T follicular helper cell (primary cell): ENCODE results near the gene HTR3B.
"Not testable (repeated sequence)": the region's sequence is repeated elsewhere in the genome, so short reads cannot be mapped to it uniquely, and the experiment has no call there.

Experiments used
- DNase-seq: peaks from one replicate; pipeline ENCODE4 v3.0.0-alpha.2; 2020; ENCODE audit warnings: low read depth

The HTR3B gene

DNA sequence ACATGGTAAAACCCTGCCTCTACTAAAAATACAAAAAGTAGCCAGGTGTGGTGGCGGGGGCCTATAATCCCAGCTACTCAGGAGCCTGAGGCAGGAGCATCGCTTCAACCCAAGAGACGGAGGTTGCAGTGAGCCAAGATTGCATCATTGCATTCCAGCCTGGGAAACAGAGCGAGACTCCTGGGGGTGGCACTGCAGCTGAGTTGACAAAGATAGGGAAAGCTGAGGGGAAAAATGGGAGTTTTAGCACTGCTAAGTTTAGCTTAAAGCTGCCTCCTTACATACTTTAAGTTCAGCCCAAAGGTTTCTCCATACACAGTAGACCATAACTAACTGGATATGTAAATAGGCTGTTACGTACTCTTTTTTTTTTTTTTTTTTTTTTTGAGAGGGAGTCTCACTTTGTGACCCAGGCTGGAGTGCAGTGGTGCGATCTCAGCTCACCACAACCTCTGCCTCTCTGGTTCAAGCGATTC, 20.2 kb upstream of the HTR3B start:
- DNase-seq: no peak

DNA sequence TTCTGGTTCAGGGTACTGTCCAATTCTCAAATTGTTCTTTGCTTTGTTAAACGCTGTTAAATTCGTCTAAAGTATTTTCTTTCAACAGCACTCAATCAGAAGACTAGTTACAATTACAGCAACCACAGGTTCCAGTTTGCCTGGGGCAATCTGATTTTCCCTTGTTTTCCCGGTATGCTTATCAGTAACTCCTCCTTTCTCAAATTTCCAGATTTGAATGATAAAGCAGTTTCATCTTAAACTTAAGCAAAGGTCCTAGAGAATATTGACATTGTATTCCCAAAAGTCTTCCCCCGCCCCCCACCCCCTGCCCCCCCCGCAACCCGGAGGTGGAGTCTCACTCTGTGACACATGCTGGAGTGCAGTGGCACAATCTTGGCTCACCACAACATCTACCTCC, 18.7 kb upstream of the HTR3B start:
- no peak for DNase-seq

DNA sequence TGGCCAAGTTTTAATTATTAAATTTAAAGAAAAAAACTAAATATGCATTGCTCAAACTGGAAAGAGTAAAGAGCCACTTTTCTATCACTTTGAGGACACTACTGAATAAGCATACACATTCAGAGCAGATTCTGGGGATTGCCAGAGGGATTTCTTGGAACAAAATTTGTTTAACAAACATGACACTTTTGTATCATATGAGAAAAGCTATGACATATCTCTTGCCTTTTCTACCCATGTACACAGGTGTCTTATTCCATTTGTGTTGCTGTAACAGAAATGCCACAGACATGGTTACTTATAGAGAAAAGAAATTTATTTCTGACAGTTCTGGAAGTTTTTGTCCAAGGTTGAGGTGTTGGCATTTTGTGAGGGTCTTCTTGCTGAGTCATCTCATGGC, 15.7 kb upstream of the HTR3B start:
- DNase-seq: no peak

DNA sequence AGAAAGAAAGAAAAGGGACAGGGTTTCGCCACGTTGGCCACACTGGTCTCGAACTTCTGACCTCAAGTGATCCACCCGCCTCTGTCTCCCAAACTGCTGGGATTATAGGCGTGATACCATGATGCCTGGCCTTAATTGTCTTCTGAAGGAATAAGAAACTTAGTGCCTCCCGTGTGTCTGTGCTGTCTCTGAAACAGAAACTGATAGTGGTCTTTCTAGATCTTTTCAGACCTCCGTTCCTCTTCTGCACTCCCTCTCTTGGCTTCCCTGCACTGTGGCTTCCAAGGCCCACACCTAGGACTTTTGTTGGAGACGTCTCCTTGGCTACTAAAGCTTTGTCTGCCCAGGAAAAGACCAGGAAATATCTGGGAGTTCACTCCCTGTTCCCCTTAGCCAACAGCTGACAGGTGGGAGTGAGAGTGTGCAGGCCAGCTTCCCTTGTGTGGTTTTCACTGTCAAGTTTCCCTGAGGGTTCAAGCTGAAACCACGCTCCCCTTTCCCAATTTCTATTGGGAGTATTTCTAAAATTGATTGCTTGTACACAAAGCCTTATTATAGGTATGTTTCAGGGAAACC, 10.1 kb upstream of the HTR3B start:
- no peak for DNase-seq

DNA sequence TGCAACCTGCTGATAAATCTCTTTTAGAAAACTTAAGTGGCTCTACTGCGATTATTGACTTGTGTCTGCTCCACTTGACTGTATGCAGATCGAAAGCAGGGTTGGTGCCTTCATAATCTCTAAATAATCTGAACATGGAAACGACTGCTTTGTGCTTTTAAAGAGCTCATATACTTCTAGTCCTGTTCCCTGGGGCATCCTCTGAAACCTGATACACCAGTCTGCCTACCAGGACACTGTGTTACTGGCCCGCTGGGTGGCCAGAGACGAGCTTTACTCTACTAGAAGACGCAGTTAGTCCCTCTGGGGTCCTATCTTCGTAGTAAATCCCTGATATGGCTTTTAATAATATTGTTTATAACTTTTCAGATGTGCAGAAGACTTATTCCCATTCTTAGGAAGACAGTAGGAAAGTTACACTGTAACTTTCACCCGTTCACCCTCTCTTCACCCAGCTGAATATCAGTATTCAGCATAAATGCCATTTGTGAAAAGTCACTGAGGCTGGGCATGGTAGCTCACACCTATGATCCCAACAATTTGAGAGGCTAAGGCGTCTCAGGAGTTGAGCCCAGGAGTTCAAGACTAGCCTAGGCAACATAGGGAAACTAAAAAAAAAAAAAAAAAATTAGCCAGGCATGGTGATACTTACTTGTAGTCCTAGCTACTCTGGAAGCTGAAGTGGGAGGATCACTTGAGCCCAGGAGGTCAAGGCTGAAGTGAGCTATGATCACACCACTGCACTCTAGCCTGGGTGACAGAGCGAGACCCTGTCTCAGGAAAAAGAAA, 9.0 kb upstream of the HTR3B start:
- no peak for DNase-seq

DNA sequence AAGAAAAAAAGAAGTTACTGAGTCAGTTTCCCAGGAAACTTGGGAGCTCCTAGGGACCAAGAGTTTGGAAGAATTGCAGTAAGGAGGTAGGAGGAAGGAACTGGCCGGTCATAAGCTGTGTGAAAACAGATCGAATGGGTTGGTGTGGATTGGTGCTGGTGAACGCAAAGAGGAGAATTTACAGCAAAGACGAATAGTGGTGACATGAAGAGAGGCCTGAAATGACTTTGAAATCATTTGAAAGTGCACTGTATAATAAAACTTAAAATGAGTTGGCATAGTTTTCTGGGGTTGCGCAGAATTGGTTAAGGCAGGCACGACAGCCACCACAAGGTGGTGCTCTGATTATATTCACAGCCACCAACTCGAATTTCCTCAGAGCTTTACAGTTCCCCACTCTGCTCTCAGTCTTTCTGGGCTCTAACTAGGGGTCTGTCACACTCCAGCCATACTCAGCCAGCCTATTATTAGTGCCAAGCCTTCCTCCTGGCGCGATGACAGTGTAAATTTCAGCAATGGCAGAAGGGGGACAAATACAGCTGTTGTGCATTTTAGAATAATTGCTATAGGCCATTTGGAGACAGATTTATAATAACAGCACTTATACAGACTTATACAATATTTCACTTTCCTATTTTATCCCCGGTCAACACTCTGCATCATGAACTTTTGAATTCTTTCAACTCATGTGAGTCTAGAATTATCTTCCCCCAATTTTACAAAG, 8.3 kb upstream of the HTR3B start:
- DNase-seq: no peak

DNA sequence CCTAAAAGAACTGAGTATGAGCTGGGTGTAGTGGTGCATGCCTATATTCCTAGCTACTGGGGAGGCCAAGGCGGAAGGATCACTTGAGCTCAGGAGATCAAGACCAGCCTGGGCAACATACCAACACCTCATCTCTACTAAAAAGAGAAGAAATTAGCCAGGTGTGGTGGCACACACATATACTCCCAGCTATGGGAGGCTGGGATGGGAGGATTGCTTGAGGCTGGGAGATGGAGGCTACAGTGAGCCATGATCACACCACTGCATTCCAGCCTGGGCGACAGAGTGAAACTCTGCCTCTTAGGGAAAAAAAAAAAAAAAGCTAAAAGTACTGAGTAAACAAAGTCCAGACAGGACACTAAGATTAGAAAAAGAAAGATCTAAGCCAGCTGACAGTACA, 3.5 kb upstream of the HTR3B start:
- no peak for DNase-seq

DNA sequence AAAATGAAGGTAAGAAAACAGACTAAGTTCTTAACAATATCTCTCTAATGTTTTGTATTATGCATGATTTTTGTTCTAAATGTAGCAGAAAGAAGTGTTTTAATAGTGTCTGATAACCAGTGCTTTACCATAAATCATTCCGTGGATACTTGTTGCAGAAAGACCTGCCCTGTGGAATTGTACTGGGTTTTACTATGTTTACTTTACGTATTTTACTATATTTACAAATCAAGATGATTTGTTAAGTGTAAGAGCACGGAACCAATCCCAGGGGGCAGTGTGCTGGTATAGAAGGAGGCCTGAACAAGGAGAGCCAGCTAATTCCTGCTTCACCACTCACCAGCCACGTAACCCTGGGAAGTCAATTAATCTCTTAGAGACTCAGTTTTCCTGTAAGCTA, 1.4 kb downstream of the HTR3B start:
- DNase-seq: no peak

DNA sequence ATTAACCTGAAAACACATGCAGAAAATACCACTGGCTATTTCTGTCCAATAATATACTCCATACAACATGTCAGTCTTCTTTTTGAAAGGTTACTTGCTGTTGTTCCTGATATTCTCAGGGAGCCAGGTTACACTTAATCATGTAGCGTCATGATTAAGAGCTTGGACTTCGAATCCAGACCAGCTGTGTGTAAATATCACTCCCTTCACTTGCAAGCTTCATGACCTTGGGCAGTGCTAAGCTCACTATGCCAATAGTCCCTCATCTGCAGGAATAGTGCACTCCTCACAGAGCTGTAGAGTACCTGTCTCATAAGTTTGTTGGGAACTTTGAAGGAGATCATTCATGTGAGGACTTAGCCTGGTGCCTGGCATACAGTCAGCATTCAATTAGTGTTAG, 1.9 kb downstream of the HTR3B start:
- DNase-seq: no peak

DNA sequence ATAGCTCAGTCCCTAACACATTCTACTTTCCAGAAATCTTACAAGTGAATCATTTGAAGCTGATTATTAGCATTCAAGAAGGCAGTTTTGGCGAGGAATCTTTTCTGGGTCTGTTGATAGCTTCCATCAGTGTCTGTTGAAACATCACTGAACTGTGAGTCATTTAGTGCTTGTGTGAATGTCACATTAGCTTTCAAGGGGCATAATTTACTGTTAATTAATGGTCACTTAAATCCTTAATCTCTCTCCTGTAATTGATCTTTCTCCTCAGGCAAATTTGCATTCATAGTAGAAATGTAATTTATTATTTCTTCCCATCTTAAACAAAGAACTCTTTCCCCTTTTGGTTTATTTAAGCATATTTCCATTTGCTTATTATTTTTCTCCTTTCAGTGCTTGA, 2.6 kb downstream of the HTR3B start:
- no peak for DNase-seq

DNA sequence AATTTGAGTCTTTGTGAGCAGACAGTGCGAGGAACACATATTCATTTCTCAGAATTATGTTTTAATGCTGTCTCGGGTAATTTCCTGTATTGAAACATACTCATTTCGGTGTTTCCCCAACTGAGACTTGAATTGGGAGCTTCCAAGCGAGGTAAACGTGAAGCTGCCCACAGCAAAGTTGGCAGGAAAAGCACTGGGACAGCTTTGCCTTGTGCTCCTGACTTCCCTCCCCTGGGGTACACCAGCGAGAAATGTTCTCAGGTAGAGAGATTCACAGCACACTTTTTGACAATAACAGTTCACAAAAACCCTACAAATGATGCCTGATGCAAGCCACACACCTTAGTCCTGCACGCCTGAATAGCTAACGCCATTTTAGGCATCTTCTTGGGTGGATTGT, 3.1 kb downstream of the HTR3B start:
- DNase-seq: no peak

DNA sequence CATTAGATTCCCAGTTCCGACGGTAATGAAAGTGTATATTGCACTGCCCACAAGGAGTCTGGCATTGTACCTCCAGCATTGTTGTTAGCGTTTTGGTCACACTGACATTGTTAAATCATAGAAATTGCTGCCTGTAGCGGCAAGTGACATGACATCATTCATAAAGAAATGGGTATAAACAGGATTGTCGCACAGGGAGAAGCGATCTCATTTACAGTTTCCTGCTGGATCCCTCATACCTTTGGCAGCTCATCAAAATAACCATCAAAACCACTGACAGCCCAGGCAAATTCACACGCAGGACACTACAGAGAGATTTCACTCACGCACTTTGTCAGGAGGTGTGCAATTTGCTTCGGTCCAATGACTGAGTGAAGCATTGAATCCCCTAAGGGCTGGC, 3.5 kb downstream of the HTR3B start:
- no peak for DNase-seq

DNA sequence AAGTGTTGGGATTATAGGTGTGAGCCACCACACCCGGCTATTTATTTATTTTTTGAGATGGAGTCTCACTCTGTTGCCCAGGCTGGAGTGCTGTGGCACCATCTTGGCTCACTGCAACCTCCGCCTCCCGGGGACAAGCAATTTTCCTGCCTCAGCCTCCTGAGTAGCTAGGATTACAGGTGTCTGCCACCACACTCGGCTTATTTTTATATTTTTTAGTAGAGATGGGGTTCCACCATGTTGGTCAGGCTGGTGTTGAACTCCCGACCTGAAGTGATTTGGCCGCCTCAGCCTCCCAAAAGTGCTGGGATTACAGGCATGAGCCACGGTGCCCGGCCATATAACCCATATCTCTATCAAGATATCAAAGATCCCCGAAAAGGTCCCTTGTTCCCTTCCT, 6.9 kb downstream of the HTR3B start:
- not testable (repeated sequence) for DNase-seq

DNA sequence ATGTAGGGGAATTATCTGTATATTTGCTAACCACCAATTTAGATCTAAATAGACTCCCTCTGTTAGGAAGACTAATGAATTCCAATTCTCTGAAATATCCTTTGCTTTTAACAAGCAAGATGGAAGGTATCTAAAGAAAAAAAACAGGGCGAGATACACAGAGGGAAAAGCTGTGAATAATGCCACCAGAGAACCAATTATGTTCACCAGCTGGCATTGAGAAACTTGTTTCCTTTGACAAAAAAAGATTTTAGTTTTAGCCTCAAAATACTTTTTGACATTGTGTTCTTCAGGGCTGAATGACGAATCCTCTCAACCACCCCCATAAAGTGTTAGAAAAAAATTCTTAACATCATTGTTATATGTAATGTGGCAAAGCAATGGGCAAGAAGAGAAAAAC, 19.0 kb downstream of the HTR3B start:
- DNase-seq: no peak

DNA sequence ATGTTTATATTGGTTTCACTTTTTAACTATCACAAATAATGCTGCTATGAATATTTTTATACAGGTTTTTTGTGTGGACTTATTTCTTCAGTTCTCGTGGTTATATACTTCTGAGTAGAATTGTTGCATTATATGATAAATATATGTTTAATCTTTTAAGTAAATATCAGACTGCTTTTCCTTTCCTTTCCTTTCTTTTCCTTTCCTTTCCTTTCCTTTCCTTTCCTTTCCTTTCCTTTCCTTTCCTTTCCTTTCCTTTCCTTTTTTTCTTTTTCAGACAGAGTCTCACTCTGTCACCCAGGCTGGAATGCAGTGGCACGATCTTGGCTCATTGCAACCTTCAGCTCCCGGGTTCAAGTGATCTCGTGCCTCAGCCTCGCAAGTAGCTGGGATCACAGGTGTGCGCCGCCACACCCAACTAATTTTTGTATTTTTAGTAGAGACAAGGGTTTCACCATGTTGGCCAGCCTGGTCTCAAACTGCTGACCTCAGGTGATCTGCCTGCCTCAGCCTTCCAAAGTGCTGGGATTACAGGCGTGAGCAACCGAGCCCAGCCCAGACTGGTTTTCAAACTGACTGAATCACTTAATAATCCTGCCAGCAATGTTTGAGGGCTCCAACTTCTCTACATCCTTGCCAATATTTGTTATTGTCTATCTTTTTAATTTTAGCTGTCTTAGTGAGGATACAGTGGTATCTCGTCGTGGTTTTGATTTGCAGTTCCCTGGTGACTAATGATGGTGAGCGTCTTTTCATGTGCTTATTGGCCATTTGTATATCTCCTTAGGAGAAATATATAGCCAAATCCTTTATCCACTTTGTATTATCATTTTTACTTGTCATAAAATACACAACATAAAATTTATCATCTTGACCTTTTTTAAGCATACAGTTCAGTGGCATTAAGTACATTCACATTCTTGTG, 21.9 kb downstream of the HTR3B start:
- DNase-seq: no peak

DNA sequence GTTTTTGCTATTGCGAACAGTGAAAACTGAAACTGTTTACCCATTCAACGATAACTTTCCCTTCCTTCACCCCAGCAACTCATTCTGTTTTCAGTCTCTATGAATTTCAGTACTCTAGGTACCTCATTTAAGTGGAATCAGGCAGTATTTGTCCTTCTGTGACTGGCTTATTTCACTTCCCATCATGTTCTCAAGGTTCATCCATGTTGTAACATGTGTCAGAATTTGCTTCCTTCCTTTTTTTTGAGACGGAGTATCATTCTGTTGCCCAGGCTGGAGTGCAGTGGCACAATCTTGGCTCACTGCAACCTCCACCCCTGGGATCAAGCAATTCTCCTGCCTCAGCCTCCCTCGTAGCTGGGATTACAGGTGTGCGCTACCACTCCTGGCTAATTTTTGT, 23.7 kb downstream of the HTR3B start:
- no peak for DNase-seq

DNA sequence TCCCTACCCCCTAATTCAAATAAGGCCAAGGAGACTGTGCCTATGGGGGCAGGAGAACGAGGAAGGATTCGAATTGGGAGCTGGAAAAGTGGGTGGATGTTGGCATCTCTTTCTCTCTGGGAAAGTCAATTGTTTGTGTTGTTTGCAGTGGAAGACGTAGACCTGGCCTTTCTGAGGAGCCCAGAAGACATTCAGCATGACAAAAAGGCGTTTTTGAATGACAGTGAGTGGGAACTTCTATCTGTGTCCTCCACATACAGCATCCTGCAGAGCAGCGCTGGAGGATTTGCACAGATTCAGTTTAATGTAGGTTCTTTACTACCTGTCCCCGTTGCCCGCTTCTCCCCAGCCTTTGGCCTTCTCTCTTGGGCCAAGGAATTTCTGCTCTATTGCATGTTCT, 28.2 kb downstream of the HTR3B start:
- DNase-seq: no peak

DNA sequence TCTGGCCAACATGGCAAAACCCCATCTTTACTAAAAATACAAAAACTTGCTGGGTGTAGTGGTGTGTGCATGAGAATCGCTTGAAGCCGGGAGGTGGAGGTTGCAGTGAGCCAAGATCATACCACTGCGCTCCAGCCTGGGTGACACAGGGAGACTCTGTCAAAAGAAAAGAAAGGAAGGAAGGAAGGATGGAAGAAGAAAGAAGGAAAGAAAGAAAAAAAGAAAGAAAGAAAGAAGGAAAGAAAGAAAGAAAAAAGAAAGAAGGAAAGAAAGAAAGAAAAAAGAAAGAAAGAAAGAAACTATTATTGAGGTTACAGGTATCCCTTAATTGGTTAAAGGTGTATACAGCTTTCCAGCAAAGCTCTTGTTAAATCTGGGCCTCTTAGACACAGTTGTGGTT, 29.6 kb downstream of the HTR3B start:
- DNase-seq: not testable (repeated sequence)

DNA sequence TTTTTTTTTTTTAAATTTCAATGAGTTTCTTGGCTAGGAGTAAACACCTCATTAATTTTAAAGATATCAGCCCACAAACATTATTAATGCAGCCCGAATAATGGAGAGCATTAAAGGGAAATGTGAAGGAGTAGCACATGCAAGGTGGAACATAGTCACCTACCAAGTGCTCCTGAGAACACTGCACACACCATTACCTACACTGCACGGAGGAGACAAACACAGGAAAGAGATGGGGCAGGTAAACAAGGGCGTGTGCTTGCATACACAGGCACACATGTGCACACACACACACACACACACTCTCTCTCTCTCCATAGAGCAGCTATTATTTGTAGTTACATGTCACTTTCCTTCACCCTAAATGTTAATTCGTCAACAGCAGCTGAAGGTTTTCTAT, 30.2 kb downstream of the HTR3B start:
- no peak for DNase-seq

DNA sequence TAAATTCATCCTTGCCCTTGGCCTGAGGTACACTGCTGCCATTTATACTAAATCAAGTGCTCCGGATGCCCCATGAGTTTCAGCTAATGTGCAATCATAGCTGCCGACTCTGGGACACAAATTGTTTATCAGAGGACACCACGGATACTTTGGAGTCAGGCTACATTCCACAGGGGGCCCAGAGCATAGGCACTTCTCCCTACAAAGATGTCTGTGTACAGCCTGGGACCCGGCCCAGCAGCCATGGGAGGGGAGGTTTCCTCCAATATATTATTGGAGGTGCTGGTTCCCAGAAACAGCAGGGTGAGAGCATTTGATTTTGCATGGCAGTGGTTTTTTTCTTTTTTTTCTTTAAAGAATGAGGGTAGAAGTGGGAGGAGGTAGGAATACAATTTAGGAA, 31.3 kb downstream of the HTR3B start:
- no peak for DNase-seq

DNA sequence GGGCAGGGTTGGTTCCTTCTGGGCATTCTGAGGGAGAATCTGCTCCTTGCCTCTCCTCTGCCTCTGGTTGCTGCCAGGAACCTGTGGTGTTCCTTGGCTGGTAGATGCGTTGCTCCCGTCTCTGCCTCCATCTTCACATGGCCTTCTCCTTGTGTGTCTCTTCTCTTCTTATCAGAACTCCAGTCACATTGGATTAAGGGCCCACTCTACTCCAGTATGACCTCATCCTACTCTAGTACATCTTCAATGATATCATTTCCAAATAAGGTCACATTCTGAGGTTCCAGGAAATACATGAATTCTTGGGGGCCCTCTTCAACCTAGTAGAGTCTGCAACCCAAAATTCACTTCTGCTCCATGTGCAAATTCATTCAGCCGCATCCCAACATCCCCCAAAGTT, 33.3 kb downstream of the HTR3B start:
- no peak for DNase-seq

DNA sequence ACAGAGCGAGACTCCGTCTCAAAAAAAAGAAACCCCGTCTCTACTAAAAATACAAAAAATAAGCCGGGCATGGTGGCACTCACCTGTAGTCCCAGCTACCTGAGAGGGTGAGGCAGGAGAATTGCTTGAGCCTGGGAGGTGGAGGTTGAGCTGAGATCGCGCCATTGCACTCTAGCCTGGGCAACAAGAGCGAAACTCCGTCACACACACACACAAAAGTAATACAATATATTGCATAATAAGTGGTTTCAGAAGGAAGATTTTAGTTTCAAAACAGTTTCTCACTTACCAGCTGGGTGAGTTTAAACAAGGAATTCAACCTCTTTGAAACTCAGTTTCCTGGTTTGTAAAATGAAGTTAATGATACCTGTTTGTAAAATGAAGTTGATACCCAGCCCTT, 37.7 kb downstream of the HTR3B start:
- no peak for DNase-seq
